ENCODE results near the gene FOXN3.

FOXN3 gene

DNA sequence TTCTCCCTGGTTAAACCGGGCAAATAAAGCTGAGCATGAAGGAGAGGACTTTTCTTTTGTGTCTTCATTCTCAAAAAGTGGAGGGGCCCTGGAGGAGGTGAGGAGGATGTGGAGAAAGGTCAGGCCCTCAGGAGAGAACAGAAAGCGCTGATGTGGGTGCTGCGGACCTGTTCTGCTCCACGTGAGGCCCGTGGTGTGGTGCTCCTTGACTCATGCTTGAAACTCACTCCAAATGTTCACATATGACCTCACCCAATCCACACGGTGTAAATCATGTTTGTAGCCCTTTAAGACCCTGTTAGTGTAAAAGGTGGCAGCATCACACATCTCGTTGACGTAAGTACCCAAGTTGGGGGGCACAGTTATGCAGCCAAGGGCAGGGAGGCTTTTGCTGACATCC, 126.2 kb downstream of the FOXN3 start:
- TF ChIP-seq POLR2AphosphoS5 (IDR thresholded peaks at IDR 0.05; ENCODE audit: low read depth), result no peak
- Histone ChIP-seq H3K27ac (replicated peaks) (no peak overlapping the region), H3K4me3 (replicated peaks; ENCODE audit: insufficient read depth, low read length) (no peak overlapping the region), H3K27me3 (ENCODE audit: insufficient read depth, poor library complexity, severe bottlenecking) (no peaks in the 10 kb centered on the region)
- DNase-seq (ENCODE audit: low read depth in 1 of 2, low spot score in 1 of 2), result no peak

DNA sequence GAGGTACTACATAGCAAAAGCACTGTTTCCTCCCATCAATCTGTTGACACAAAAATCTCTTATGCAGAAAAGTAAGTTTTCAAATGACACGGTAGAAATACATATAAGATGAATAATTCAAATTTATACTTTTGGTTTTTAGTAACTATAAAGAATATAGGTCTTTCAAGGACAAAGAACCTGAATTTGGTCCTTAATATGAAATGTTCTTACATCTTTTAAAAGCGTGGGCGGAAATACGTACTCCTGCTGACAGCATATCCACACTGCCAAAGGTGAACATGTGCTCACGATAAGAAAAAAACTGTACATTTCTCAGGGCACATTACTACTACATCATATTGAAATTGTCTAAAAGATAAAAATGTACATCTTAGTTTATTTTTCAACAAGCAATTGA, 127.6 kb downstream of the FOXN3 start:
- Histone ChIP-seq H3K27ac (replicated peaks) (no peak overlapping the region), H3K4me3 (replicated peaks; ENCODE audit: insufficient read depth, low read length) (no peak overlapping the region), H3K27me3 (ENCODE audit: insufficient read depth, poor library complexity, severe bottlenecking) (no peaks in the 10 kb centered on the region)
- DNase-seq (ENCODE audit: low read depth in 1 of 2, low spot score in 1 of 2), result no peak
- TF ChIP-seq, protein P1, sequence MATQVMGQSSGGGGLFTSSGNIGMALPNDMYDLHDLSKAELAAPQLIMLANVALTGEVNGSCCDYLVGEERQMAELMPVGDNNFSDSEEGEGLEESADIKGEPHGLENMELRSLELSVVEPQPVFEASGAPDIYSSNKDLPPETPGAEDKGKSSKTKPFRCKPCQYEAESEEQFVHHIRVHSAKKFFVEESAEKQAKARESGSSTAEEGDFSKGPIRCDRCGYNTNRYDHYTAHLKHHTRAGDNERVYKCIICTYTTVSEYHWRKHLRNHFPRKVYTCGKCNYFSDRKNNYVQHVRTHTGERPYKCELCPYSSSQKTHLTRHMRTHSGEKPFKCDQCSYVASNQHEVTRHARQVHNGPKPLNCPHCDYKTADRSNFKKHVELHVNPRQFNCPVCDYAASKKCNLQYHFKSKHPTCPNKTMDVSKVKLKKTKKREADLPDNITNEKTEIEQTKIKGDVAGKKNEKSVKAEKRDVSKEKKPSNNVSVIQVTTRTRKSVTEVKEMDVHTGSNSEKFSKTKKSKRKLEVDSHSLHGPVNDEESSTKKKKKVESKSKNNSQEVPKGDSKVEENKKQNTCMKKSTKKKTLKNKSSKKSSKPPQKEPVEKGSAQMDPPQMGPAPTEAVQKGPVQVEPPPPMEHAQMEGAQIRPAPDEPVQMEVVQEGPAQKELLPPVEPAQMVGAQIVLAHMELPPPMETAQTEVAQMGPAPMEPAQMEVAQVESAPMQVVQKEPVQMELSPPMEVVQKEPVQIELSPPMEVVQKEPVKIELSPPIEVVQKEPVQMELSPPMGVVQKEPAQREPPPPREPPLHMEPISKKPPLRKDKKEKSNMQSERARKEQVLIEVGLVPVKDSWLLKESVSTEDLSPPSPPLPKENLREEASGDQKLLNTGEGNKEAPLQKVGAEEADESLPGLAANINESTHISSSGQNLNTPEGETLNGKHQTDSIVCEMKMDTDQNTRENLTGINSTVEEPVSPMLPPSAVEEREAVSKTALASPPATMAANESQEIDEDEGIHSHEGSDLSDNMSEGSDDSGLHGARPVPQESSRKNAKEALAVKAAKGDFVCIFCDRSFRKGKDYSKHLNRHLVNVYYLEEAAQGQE (IDR thresholded peaks at IDR 0.05; ENCODE audit: insufficient replicate concordance, low read depth), result no peak
- TF ChIP-seq POLR2AphosphoS5 (IDR thresholded peaks at IDR 0.05; ENCODE audit: low read depth), result no peak
- TF ChIP-seq SPI1 (IDR thresholded peaks at IDR 0.05; ENCODE audit: borderline replicate concordance, low read depth), result no peak
- TF ChIP-seq GABPA (IDR thresholded peaks at IDR 0.05; ENCODE audit: low read depth), result no peak
- TF ChIP-seq, protein P2, sequence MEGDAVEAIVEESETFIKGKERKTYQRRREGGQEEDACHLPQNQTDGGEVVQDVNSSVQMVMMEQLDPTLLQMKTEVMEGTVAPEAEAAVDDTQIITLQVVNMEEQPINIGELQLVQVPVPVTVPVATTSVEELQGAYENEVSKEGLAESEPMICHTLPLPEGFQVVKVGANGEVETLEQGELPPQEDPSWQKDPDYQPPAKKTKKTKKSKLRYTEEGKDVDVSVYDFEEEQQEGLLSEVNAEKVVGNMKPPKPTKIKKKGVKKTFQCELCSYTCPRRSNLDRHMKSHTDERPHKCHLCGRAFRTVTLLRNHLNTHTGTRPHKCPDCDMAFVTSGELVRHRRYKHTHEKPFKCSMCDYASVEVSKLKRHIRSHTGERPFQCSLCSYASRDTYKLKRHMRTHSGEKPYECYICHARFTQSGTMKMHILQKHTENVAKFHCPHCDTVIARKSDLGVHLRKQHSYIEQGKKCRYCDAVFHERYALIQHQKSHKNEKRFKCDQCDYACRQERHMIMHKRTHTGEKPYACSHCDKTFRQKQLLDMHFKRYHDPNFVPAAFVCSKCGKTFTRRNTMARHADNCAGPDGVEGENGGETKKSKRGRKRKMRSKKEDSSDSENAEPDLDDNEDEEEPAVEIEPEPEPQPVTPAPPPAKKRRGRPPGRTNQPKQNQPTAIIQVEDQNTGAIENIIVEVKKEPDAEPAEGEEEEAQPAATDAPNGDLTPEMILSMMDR (IDR thresholded peaks at IDR 0.05; ENCODE audit: insufficient read depth, low read length), result no peak

DNA sequence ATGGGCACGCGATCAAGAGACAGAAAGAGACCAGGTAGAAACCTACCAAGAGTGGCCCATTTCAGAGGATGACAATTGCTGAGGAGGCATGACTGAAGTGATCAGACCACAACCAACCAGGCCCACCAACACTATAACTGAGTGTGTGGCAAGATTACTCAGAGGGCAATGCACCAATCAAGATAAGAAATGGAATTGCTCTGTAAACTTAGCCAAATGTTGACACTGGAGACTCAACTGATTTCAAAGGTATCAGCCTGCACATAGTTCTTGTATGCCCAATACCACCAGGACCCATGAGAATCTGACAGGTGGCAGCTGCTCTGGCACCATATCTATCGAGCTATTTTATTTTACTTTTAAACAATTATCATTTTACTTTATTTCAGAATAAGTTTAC, 128.9 kb downstream of the FOXN3 start:
- no peak overlapping the region for H3K27ac ChIP-seq (replicated peaks)
- TF ChIP-seq SPI1 (IDR thresholded peaks at IDR 0.05; ENCODE audit: borderline replicate concordance, low read depth) (no peak), POLR2AphosphoS5 (IDR thresholded peaks at IDR 0.05; ENCODE audit: low read depth) (no peak)
- TF ChIP-seq, protein P2 (IDR thresholded peaks at IDR 0.05; ENCODE audit: insufficient read depth, low read length), result no peak
- TF ChIP-seq, protein P1 (IDR thresholded peaks at IDR 0.05; ENCODE audit: insufficient replicate concordance, low read depth), result no peak
- no peaks in the 10 kb centered on the region for H3K27me3 ChIP-seq (ENCODE audit: insufficient read depth, poor library complexity, severe bottlenecking)
- H3K4me3 ChIP-seq (replicated peaks; ENCODE audit: insufficient read depth, low read length), result no peak overlapping the region
- no peak for DNase-seq (ENCODE audit: low read depth in 1 of 2, low spot score in 1 of 2)

DNA sequence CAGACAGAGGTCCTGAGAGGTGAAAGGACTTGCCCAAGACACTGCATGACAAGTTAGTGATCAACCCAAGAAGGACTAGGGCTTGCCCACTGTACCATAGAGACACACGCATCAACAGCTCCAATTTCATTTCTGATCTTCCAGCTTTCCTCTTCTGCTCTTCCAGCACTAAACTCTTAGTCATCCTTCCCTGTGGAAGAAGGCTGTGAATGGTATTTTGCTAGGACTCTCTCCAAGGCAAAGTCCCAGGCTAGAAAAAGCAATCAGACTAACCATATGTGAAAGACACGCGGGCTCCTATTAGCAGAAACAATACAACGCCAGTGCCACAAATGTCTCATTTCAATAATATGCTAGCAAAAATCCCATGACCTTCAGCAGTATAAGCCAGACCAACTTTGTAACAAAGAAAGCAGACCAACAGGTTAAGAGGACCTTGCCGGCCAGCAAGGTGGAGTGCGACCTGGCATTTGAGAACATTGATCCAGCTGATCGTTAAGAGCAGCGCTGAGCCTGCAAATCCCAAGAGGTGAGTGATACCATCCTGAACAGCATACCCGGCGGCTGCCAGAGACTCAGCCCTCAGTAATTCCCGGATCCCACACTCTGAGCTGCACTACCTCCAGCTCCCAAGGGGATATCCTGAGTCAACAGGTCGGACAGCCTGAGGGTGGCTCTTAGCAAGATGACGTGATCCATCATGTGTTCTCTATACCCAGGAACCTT, 132.5 kb downstream of the FOXN3 start:
- no peak for DNase-seq (ENCODE audit: low read depth in 1 of 2, low spot score in 1 of 2)
- H3K27ac ChIP-seq (replicated peaks), result no peak overlapping the region
- H3K27me3 ChIP-seq (ENCODE audit: insufficient read depth, poor library complexity, severe bottlenecking), result no peaks in the 10 kb centered on the region
- H3K4me3 ChIP-seq (replicated peaks; ENCODE audit: insufficient read depth, low read length), result no peak overlapping the region
- TF ChIP-seq, protein P1 (IDR thresholded peaks at IDR 0.05; ENCODE audit: insufficient replicate concordance, low read depth), result no peak
- TF ChIP-seq, protein P2 (IDR thresholded peaks at IDR 0.05; ENCODE audit: insufficient read depth, low read length), result no peak

All from HL-60 (cell line).